HCT116 (cell line): Measurements from ENCODE around the gene UPF1.

Experiments
- CEBPB ChIP-seq: IDR thresholded peaks from 2 replicates; pipeline ENCODE4 v1.6.1; 2012; ENCODE audit warnings: low read depth
- CTCF ChIP-seq, 3 experiments: fragments of 200-600 bp in 1 of 3; sonication (generic) in 1 of 3; IDR thresholded peaks in 2 of 3; conservative IDR thresholded peaks in 1 of 3; 2 replicates each; pipeline ENCODE4 v1.5.1; 2012 to 2017; ENCODE audit warnings: low read depth in 2 of 3, low read length in 2 of 3, antibody characterized with exemption in 1 of 3, borderline replicate concordance in 1 of 3, control low read depth in 1 of 3, mild to moderate bottlenecking in 1 of 3, mixed read lengths in 1 of 3, mixed run types in 1 of 3, moderate library complexity in 1 of 3; ENCODE audit not compliant: insufficient read depth in 1 of 3
- EZH2 ChIP-seq: fragments of 200-600 bp; sonication (generic); IDR thresholded peaks from 2 replicates; pipeline ENCODE4 v1.6.1; 2017; ENCODE audit warnings: antibody characterized with exemption, mixed run types
- EZH2phosphoT487 ChIP-seq: fragments of 200-600 bp; IDR thresholded peaks from 2 replicates; pipeline ENCODE4 v1.6.1; 2018; ENCODE audit warnings: antibody characterized with exemption, borderline replicate concordance
- JUND ChIP-seq: IDR thresholded peaks from 2 replicates; pipeline ENCODE4 v1.6.1; 2012
- POLR2AphosphoS5 ChIP-seq: IDR thresholded peaks from 2 replicates; pipeline ENCODE4 v1.6.1; 2011; ENCODE audit warnings: mild to moderate bottlenecking, low read depth, low read length, moderate library complexity
- REST ChIP-seq: IDR thresholded peaks from 2 replicates; pipeline ENCODE4 v1.6.1; 2012; ENCODE audit warnings: low read depth
- TCF7L2 ChIP-seq: IDR thresholded peaks from 2 replicates; pipeline ENCODE4 v1.7.0; 2011; ENCODE audit warnings: borderline replicate concordance, inconsistent platforms; ENCODE audit not compliant: insufficient read depth, insufficient read length; ENCODE audit errors: extremely low read depth
- YY1 ChIP-seq: IDR thresholded peaks from 2 replicates; pipeline ENCODE4 v1.6.1; 2011; ENCODE audit warnings: low read length, low read depth, moderate library complexity, mild to moderate bottlenecking; ENCODE audit not compliant: insufficient replicate concordance; ENCODE audit errors: extremely low read depth
- ZNF274 ChIP-seq: fragments of 200-500 bp; sonication (Bioruptor generic); IDR thresholded peaks from 2 replicates; pipeline ENCODE4 v1.6.1; 2014; ENCODE audit warnings: mild to moderate bottlenecking, low read depth, low read length, inconsistent platforms
- TF ChIP-seq, protein P1 (sequence below): IDR thresholded peaks from 2 replicates; pipeline ENCODE4 v1.6.1; 2011; ENCODE audit warnings: mild to moderate bottlenecking, low read length, moderate library complexity; ENCODE audit not compliant: insufficient replicate concordance; ENCODE audit errors: extremely low read depth

GRCh38 chr19:18830488-18830887 lies 1.3 kb upstream of the UPF1 start:
- TF ChIP-seq CTCF (IDR thresholded peaks at IDR 0.05 in 2 of 3, conservative IDR thresholded peaks at IDR 0.05 in 1 of 3; ENCODE audit: borderline replicate concordance in 1 of 3, insufficient read depth in 1 of 3, low read depth in 2 of 3, low read length in 2 of 3) (no peak), TCF7L2 (no peak), ZNF274 (no peak), JUND (no peak), REST (no peak), CEBPB (no peak), EZH2 (no peak), POLR2AphosphoS5 (no peak), YY1 (no peak), EZH2phosphoT487 (no peak)
- TF ChIP-seq, protein P1, sequence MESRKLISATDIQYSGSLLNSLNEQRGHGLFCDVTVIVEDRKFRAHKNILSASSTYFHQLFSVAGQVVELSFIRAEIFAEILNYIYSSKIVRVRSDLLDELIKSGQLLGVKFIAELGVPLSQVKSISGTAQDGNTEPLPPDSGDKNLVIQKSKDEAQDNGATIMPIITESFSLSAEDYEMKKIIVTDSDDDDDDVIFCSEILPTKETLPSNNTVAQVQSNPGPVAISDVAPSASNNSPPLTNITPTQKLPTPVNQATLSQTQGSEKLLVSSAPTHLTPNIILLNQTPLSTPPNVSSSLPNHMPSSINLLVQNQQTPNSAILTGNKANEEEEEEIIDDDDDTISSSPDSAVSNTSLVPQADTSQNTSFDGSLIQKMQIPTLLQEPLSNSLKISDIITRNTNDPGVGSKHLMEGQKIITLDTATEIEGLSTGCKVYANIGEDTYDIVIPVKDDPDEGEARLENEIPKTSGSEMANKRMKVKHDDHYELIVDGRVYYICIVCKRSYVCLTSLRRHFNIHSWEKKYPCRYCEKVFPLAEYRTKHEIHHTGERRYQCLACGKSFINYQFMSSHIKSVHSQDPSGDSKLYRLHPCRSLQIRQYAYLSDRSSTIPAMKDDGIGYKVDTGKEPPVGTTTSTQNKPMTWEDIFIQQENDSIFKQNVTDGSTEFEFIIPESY, result no peak
